Measurements from ENCODE around the gene ZYG11A. TPM values are rescaled to one million over a fixed set of nuclear protein-coding genes. Genes with fewer than 3 reads are reported as not detected.

The ZYG11A gene
- polyA plus RNA-seq (2011; rRNA removed) (4.8 and 5.4 TPM in 2 replicates), polyA plus RNA-seq (2017; fragmentation: RNase III; extraction: RNeasy Plus Mini Kit Qiagen cat#74134 plus additional on column Dnase treatment) (2.6 to 3.2 TPM (median 3.0 TPM) in 3 replicates), polyA minus RNA-seq (2011; rRNA and poly(A)+ RNA removed) (7.9 and 8.1 TPM in 2 replicates)
- polyA plus RNA-seq (2012; cell fraction: cytosol; rRNA removed): 1.6 and 2.2 TPM in 2 replicates
- polyA plus RNA-seq (2012; cell fraction: nucleus; rRNA removed): 3.3 and 4.3 TPM in 2 replicates

- ATAC-seq (peak; percentile 93 to 96), FAIRE-seq (no peak), DNase-seq (ENCODE audit: low read depth in 1 of 2, low spot score in 1 of 2) (peak; percentile 61 to 91)
- H3K4me2 ChIP-seq: peak within 1 kb of the TSS; percentile 83
- no peaks in the 10 kb centered on the region for H3K9me3 ChIP-seq
- POLR2A ChIA-PET: interaction anchor here (0.6 to 1.5 kb wide), 8 partner anchors 9 to 439 kb away, joined by 3 to 5 read pairs (median 4); partner anchors contain the start of genes ECHDC2, ORC1, PRPF38A and ZYG11B
- WGBS (ENCODE audit: missing lambda C conversion rate): under 1% methylated on average over 22 of the region's 88 CpGs
- H3K27ac ChIP-seq: peak within 1 kb of the TSS; percentile 82 to 96
- peaks cover 4% of the 10 kb centered on the region; the same call in 1 of the 3 replicates for H3K4me1 ChIP-seq
- CTCF ChIA-PET: interaction anchor here (0.8 to 1.8 kb wide), 8 partner anchors 14 to 334 kb away, joined by 3 to 5 read pairs (median 3); no protein-coding TSS in a partner anchor
- peak within 1 kb of the TSS; percentile 91 for H3K4me3 ChIP-seq
- TF ChIP-seq EHMT2 (IDR thresholded peaks at IDR 0.05; ENCODE audit: low read depth) (no peak), CEBPB (IDR thresholded peaks at IDR 0.05) (no peak), HEYL (CRISPR knock-in tag; IDR thresholded peaks at IDR 0.05) (no peak), RARB (CRISPR knock-in tag; IDR thresholded peaks at IDR 0.05) (no peak), MAFK (IDR thresholded peaks at IDR 0.05; ENCODE audit: partially characterized antibody) (no peak), POLR2A (IDR thresholded peaks at IDR 0.05; ENCODE audit: low read length) (no peak; the same call in none of the 2 replicates), NR3C1 (IDR thresholded peaks at IDR 0.05) (no peak), ZSCAN20 (CRISPR knock-in tag; IDR thresholded peaks at IDR 0.05) (no peak), ESRRA (IDR thresholded peaks at IDR 0.05; ENCODE audit: borderline replicate concordance, low read length) (no peak), NPAS2 (CRISPR knock-in tag; IDR thresholded peaks at IDR 0.05; ENCODE audit: borderline replicate concordance) (no peak), BHLHE40 (IDR thresholded peaks at IDR 0.05; ENCODE audit: low read depth, low read length) (peak; percentile 46), FOXS1 (CRISPR knock-in tag; IDR thresholded peaks at IDR 0.05) (no peak), TP53 (CRISPR knock-in tag; IDR thresholded peaks at IDR 0.05) (no peak), HOXA7 (CRISPR knock-in tag; IDR thresholded peaks at IDR 0.05) (no peak), RFX5 (IDR thresholded peaks at IDR 0.05) (no peak), SMC3 (IDR thresholded peaks at IDR 0.05) (no peak), ZNF302 (CRISPR knock-in tag; IDR thresholded peaks at IDR 0.05) (no peak), EHF (CRISPR knock-in tag; IDR thresholded peaks at IDR 0.05) (no peak), RAD21 (conservative IDR thresholded peaks at IDR 0.05 in 1 of 2, IDR thresholded peaks at IDR 0.05 in 1 of 2) (no peak), RCOR1 (IDR thresholded peaks at IDR 0.05; ENCODE audit: low read depth, low read length) (no peak), JUN (IDR thresholded peaks at IDR 0.05) (no peak; a peak in 1 of 5 replicates), ZC3H11A (IDR thresholded peaks at IDR 0.05) (no peak), GATA3 (IDR thresholded peaks at IDR 0.05; ENCODE audit: borderline replicate concordance) (0 out of 2 replicates have a peak, but pooled peaks have one; percentile 19), KDM5A (IDR thresholded peaks at IDR 0.05) (no peak), CTCF (IDR thresholded peaks at IDR 0.05) (no peak), POLR2AphosphoS2 (conservative IDR thresholded peaks at IDR 0.05; ENCODE audit: low read length) (no peak), FOSL2 (IDR thresholded peaks at IDR 0.05) (no peak), FOSL2 (CRISPR knock-in tag; IDR thresholded peaks at IDR 0.05) (no peak), CHD2 (IDR thresholded peaks at IDR 0.05; ENCODE audit: low read length, partially characterized antibody) (peak; percentile 95), CHD4 (IDR thresholded peaks at IDR 0.05; ENCODE audit: borderline replicate concordance) (no peak), CBX2 (IDR thresholded peaks at IDR 0.05; ENCODE audit: borderline replicate concordance, low read depth) (no peak), ZFP36 (IDR thresholded peaks at IDR 0.05; ENCODE audit: borderline replicate concordance, partially characterized antibody) (no peak), MAZ (IDR thresholded peaks at IDR 0.05; ENCODE audit: borderline replicate concordance, low read depth, low read length) (no peak), PHF8 (IDR thresholded peaks at IDR 0.05; ENCODE audit: borderline replicate concordance, low read depth) (peak; percentile 32)
- TF ChIP-seq, protein P1, sequence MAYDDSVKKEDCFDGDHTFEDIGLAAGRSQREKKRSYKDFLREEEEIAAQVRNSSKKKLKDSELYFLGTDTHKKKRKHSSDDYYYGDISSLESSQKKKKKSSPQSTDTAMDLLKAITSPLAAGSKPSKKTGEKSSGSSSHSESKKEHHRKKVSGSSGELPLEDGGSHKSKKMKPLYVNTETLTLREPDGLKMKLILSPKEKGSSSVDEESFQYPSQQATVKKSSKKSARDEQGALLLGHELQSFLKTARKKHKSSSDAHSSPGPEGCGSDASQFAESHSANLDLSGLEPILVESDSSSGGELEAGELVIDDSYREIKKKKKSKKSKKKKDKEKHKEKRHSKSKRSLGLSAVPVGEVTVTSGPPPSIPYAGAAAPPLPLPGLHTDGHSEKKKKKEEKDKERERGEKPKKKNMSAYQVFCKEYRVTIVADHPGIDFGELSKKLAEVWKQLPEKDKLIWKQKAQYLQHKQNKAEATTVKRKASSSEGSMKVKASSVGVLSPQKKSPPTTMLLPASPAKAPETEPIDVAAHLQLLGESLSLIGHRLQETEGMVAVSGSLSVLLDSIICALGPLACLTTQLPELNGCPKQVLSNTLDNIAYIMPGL (CRISPR knock-in tag; IDR thresholded peaks at IDR 0.05; ENCODE audit: borderline replicate concordance): no peak
- TF ChIP-seq, protein P2, sequence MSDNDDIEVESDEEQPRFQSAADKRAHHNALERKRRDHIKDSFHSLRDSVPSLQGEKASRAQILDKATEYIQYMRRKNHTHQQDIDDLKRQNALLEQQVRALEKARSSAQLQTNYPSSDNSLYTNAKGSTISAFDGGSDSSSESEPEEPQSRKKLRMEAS (IDR thresholded peaks at IDR 0.05): peak; percentile 97
- TF ChIP-seq, protein P3, sequence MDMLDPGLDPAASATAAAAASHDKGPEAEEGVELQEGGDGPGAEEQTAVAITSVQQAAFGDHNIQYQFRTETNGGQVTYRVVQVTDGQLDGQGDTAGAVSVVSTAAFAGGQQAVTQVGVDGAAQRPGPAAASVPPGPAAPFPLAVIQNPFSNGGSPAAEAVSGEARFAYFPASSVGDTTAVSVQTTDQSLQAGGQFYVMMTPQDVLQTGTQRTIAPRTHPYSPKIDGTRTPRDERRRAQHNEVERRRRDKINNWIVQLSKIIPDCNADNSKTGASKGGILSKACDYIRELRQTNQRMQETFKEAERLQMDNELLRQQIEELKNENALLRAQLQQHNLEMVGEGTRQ (IDR thresholded peaks at IDR 0.05): no peak
Observed at GRCh38 chr1:52842643-52843310, at the start of gene ZYG11A. Gene ZYG11A (plus strand): TSS chr1:52842760. CDS start chr1:52842884, 124 bp downstream.

Measured in A549 (cell line).